Measurements from ENCODE around the gene ATP7B.

The ATP7B gene

GRCh38 chr13:51919531-51919930, 91.7 kb downstream of the ATP7B start:
- TF ChIP-seq TEAD4 (IDR thresholded peaks at IDR 0.05) (no peak), EGR1 (IDR thresholded peaks at IDR 0.05) (no peak), CEBPB (IDR thresholded peaks at IDR 0.05) (no peak), YY1 (IDR thresholded peaks at IDR 0.05; ENCODE audit: low read depth) (no peak), USF1 (IDR thresholded peaks at IDR 0.05) (no peak), TCF12 (IDR thresholded peaks at IDR 0.05; ENCODE audit: low read depth) (no peak), CREB1 (IDR thresholded peaks at IDR 0.05; ENCODE audit: low read depth) (no peak), REST (IDR thresholded peaks at IDR 0.05; ENCODE audit: low read depth) (no peak), TAF1 (IDR thresholded peaks at IDR 0.05; ENCODE audit: low read depth) (no peak), EP300 (IDR thresholded peaks at IDR 0.05; ENCODE audit: borderline replicate concordance) (no peak)
- TF ChIP-seq, protein P1, sequence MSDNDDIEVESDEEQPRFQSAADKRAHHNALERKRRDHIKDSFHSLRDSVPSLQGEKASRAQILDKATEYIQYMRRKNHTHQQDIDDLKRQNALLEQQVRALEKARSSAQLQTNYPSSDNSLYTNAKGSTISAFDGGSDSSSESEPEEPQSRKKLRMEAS (IDR thresholded peaks at IDR 0.05) = no peak

DNA sequence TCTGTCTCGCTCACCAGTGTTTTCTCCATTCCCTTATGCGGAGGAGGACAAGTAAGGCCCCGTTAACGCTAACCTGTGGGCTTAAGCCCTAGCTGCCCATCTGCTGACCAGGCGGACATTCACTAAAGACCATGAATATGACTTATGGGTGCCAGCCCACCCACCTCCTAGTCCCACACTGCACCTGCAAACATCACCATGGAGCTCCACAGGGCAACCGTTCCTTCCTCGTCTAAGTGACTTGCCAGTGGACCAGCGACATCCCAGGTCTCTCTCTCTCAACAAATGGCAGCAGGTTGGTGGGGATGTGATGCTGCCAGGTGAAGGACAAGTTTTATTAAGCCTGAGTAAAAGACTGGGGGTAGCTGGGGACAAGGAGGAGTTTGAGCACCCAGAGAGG, 94.3 kb downstream of the ATP7B start:
- TF ChIP-seq CEBPB (IDR thresholded peaks at IDR 0.05) = no peak
- TF ChIP-seq TAF1 (IDR thresholded peaks at IDR 0.05; ENCODE audit: low read depth) = no peak
- TF ChIP-seq RAD21 (IDR thresholded peaks at IDR 0.05; ENCODE audit: low read depth) = no peak
- TF ChIP-seq CREB1 (IDR thresholded peaks at IDR 0.05; ENCODE audit: low read depth) = no peak
- TF ChIP-seq USF1 (IDR thresholded peaks at IDR 0.05) = no peak
- TF ChIP-seq, protein P1 (IDR thresholded peaks at IDR 0.05) = no peak
- no peak for TF ChIP-seq NFIC (IDR thresholded peaks at IDR 0.05)
- no peak for TF ChIP-seq ZBTB7A (IDR thresholded peaks at IDR 0.05; ENCODE audit: low read depth)
- no peak for TF ChIP-seq EGR1 (IDR thresholded peaks at IDR 0.05)
- no peak for TF ChIP-seq REST (IDR thresholded peaks at IDR 0.05; ENCODE audit: low read depth)

GRCh38 chr13:51916051-51916818, 95.0 kb downstream of the ATP7B start:
- TF ChIP-seq FOXM1 (IDR thresholded peaks at IDR 0.05; ENCODE audit: borderline replicate concordance, low read depth) = no peak
- no peak for TF ChIP-seq EP300 (IDR thresholded peaks at IDR 0.05; ENCODE audit: borderline replicate concordance)
- no peak for TF ChIP-seq YY1 (IDR thresholded peaks at IDR 0.05; ENCODE audit: low read depth)
- TF ChIP-seq, protein P1 (IDR thresholded peaks at IDR 0.05) = no peak
- TF ChIP-seq REST (IDR thresholded peaks at IDR 0.05; ENCODE audit: low read depth) = no peak
- no peak for TF ChIP-seq EGR1 (IDR thresholded peaks at IDR 0.05)
- no peak for TF ChIP-seq RAD21 (IDR thresholded peaks at IDR 0.05; ENCODE audit: low read depth)
- no peak for TF ChIP-seq TEAD4 (IDR thresholded peaks at IDR 0.05)
- no peak for TF ChIP-seq CEBPB (IDR thresholded peaks at IDR 0.05)

DNA sequence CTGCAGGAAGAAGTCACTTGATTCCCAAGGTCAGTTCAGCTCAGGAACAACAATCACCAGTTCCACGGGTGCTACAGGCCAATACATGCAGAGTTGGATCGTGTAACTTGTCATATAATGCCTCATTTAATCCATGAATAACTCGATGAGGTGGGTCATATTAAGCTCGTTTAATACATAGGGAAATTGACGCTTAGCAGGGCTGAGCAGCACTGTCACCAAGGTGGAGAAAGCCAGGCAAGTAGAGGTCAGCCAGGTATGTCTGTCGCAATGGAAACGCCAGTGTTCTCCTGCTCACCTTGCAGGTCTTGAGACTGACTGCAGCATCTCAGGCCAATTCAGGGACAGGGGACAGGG, 97.1 kb downstream of the ATP7B start:
- TF ChIP-seq ZBTB7A (IDR thresholded peaks at IDR 0.05; ENCODE audit: low read depth) (no peak), FOXM1 (IDR thresholded peaks at IDR 0.05; ENCODE audit: borderline replicate concordance, low read depth) (no peak), EGR1 (IDR thresholded peaks at IDR 0.05) (no peak), TEAD4 (IDR thresholded peaks at IDR 0.05) (no peak), TCF12 (IDR thresholded peaks at IDR 0.05; ENCODE audit: low read depth) (no peak)
- TF ChIP-seq, protein P1 (IDR thresholded peaks at IDR 0.05) = no peak
